DOHH2 (cell line): ENCODE data around the gene CDCP1.

Experiments used
- EZH2phosphoT487 ChIP-seq: fragments of 200-600 bp; sonication (generic); IDR thresholded peaks from 2 replicates; pipeline ENCODE4 v1.6.1; 2017; ENCODE audit warnings: borderline replicate concordance, mild to moderate bottlenecking, antibody characterized with exemption, low read length, moderate library complexity, mixed read lengths
- TF ChIP-seq, protein P1 (sequence below): fragments of 200-600 bp; sonication (generic); IDR thresholded peaks from one replicate; pipeline ENCODE4 v1.5.1; 2014; ENCODE audit warnings: antibody characterized with exemption, mild to moderate bottlenecking, low read depth, low read length; ENCODE audit not compliant: poor library complexity, severe bottlenecking

DNA sequence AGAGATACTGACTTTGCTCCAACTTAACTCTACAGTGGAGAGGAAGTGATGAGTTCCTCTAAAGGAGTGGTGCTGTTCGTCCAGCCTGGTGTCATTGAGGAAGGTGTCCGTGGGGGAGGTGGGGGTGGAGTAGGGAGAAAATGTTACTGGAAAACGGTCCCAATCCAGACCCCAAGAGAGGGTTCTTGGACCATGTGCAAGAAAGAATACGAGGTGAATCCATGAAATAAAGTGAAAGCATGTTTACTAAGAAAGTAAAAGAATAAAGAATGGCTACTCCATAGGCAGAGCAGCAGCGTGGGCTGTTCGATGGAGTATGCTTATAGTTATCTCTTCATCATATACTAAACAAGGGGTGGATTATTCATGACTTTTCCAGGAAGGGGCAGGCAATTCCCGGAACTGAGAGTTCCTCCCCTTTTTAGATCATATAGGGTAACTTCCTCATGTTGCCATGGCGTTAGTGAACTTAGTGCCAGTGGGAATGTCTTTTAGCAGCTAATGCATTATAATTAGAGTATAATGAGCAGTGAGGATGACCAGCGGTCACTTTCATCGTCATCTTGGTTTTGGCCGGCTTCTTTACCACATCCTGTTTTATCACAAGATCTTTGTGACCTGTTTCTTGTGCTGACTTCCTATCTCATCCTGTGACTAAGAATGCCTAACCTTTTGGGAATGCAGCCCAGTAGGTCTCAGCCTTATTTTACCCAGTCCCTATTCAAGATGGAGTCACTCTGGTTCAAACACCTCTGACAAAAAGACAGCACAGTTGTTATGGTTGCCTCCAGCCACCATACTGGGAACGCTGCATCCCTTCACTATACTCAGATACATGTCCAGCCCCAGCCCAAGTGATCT lies 81.4 kb downstream of the CDCP1 start:
- TF ChIP-seq, protein P1, sequence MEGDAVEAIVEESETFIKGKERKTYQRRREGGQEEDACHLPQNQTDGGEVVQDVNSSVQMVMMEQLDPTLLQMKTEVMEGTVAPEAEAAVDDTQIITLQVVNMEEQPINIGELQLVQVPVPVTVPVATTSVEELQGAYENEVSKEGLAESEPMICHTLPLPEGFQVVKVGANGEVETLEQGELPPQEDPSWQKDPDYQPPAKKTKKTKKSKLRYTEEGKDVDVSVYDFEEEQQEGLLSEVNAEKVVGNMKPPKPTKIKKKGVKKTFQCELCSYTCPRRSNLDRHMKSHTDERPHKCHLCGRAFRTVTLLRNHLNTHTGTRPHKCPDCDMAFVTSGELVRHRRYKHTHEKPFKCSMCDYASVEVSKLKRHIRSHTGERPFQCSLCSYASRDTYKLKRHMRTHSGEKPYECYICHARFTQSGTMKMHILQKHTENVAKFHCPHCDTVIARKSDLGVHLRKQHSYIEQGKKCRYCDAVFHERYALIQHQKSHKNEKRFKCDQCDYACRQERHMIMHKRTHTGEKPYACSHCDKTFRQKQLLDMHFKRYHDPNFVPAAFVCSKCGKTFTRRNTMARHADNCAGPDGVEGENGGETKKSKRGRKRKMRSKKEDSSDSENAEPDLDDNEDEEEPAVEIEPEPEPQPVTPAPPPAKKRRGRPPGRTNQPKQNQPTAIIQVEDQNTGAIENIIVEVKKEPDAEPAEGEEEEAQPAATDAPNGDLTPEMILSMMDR = no peak
- no peak for TF ChIP-seq EZH2phosphoT487
